BLaER1 treated with 17β-estradiol and CSF1 and Interleukin-3, amounts not matched to agents 10 nM and 100 nM (cell line): ENCODE data around the gene UGGT2.
"Not testable (repeated sequence)": the region's sequence is repeated elsewhere in the genome, so short reads cannot be mapped to it uniquely, and the experiment has no call there.

Experiments
- H3K27ac ChIP-seq, 11 experiments: shearing (Covaris generic); formaldehyde crosslinking; 2 replicates each; pipeline ENCODE4 v1.8.1; 2022
- H3K27me3 ChIP-seq, 11 experiments: shearing (Covaris generic); formaldehyde crosslinking; 2 replicates each; pipeline ENCODE4 v1.8.1; 2022
- H3K36me3 ChIP-seq, 11 experiments: shearing (Covaris generic); formaldehyde crosslinking; 2 replicates each; pipeline ENCODE4 v1.8.1; 2022
- H3K4me1 ChIP-seq, 10 experiments: shearing (Covaris generic); formaldehyde crosslinking; 2 replicates each; pipeline ENCODE4 v1.8.1; 2022
- H3K4me2 ChIP-seq, 11 experiments: shearing (Covaris generic); formaldehyde crosslinking; 2 replicates each; pipeline ENCODE4 v1.8.1; 2022
- H3K4me3 ChIP-seq, 10 experiments: shearing (Covaris generic); formaldehyde crosslinking; 2 replicates each; pipeline ENCODE4 v1.8.1; 2022
- H3K9ac ChIP-seq, 11 experiments: shearing (Covaris generic); formaldehyde crosslinking; 2 replicates each; pipeline ENCODE4 v1.8.1; 2022
- H3K9me3 ChIP-seq, 11 experiments: shearing (Covaris generic); formaldehyde crosslinking; replicated peaks in 1 of 11; 2 replicates each; pipeline ENCODE4 v1.8.1; 2022
- H4K20me1 ChIP-seq, 11 experiments: shearing (Covaris generic); formaldehyde crosslinking; 2 replicates each; pipeline ENCODE4 v1.8.1; 2022
- Cebpa-rat ChIP-seq, 11 experiments: shearing (Covaris generic); IDR thresholded peaks; 2 replicates each; pipeline ENCODE4 v1.8.1; 2022

Gene UGGT2

GRCh38 chr13:95982144-95982543, 71.1 kb downstream of the UGGT2 start:
- no peak for TF ChIP-seq Cebpa-rat (IDR thresholded peaks at IDR 0.05)
- no peak overlapping the region for H3K27ac ChIP-seq
- H3K4me2 ChIP-seq: no peak overlapping the region
- H3K4me1 ChIP-seq: no peaks in the 10 kb centered on the region
- no peaks in the 10 kb centered on the region for H3K36me3 ChIP-seq
- no peak overlapping the region for H3K9ac ChIP-seq
- H4K20me1 ChIP-seq: no peaks in the 10 kb centered on the region
- 0 out of 22 replicates have a peak, but pooled peaks cover 0 to 6% (median 0%) of the 10 kb centered on the region in 11 experiments for H3K9me3 ChIP-seq
- no peaks in the 10 kb centered on the region for H3K27me3 ChIP-seq
- H3K4me3 ChIP-seq: no peak overlapping the region

- H3K4me2 ChIP-seq, H3K27ac ChIP-seq, H3K27me3 ChIP-seq, H4K20me1 ChIP-seq, H3K9ac ChIP-seq, H3K36me3 ChIP-seq, H3K4me1 ChIP-seq, H3K4me3 ChIP-seq: not testable (repeated sequence)
- H3K9me3 ChIP-seq: peaks cover 0 to 13% (median 0%) of the 10 kb centered on the region in 11 experiments; a peak in 1 of 22 replicates
Measured at GRCh38 chr13:95972651-95973050, 80.5 kb downstream of the UGGT2 start.

DNA sequence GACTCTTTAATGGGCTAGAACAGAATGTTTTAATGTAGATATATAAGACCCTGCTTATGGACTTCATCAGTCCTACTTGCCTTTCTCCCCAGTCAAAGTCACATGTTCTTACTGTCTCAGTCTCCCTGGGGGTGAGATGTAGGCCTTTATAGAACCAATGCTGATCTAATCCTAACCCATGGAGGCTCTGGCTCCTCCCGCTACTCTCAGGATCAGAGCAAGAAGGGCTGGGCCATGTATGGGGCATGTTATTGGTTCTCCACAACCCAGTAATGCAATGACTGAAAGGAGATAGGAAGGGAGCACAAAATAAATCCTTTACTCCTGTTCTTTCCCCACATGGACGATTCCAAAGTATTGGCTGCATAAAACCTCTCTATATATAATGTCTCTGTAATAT, 82.3 kb downstream of the UGGT2 start:
- H3K27ac ChIP-seq: no peak overlapping the region
- no peak overlapping the region for H3K4me2 ChIP-seq
- no peaks in the 10 kb centered on the region for H3K4me1 ChIP-seq
- H3K27me3 ChIP-seq: no peaks in the 10 kb centered on the region
- H4K20me1 ChIP-seq: no peaks in the 10 kb centered on the region
- no peaks in the 10 kb centered on the region for H3K36me3 ChIP-seq
- H3K9ac ChIP-seq: no peak overlapping the region
- no peak for TF ChIP-seq Cebpa-rat (IDR thresholded peaks at IDR 0.05)
- H3K4me3 ChIP-seq: no peak overlapping the region
- 0 out of 22 replicates have a peak, but pooled peaks cover 0 to under 1% (median 0%) of the 10 kb centered on the region in 11 experiments for H3K9me3 ChIP-seq

- Histone ChIP-seq H3K9ac (no peak overlapping the region), H3K4me3 (no peak overlapping the region), H3K27ac (no peak overlapping the region), H3K4me1 (no peaks in the 10 kb centered on the region), H3K27me3 (no peaks in the 10 kb centered on the region), H3K9me3 (no peaks in the 10 kb centered on the region), H3K4me2 (no peak overlapping the region), H4K20me1 (no peaks in the 10 kb centered on the region), H3K36me3 (no peaks in the 10 kb centered on the region)
- no peak for TF ChIP-seq Cebpa-rat (IDR thresholded peaks at IDR 0.05)
Measured at GRCh38 chr13:95968906-95969305, 84.3 kb downstream of the UGGT2 start.

DNA sequence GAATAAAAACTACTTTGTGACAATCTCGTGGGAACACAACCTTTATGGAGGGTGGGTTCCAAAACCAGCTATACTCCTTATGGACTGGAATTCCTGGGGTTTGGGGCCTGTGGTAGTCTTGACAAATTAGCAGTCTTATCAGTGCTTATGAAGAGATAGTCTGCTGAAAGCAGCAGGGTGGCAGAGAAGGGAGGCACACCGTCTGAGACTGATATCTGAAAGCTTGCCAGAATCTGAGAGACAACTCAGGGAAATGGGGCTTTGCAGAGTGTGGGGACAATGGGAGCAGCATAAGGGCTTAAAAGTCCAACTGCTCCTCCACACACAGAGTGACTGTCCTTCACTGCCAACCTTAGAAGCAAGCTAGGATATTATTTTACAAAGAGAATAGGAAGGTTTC, 95.9 kb downstream of the UGGT2 start:
- Histone ChIP-seq H3K9ac (no peak overlapping the region), H3K36me3 (no peaks in the 10 kb centered on the region), H3K4me2 (no peak overlapping the region), H3K4me3 (no peak overlapping the region), H3K4me1 (no peaks in the 10 kb centered on the region), H3K27me3 (no peaks in the 10 kb centered on the region), H4K20me1 (no peaks in the 10 kb centered on the region), H3K27ac (no peak overlapping the region), H3K9me3 (peaks cover 13 to 25% (median 21%) of the 10 kb centered on the region in 11 experiments; a peak in 19 of 22 replicates)
- no peak for TF ChIP-seq Cebpa-rat (IDR thresholded peaks at IDR 0.05)

GRCh38 chr13:95956589-95957148, 96.5 kb downstream of the UGGT2 start:
- Histone ChIP-seq H3K4me1 (no peaks in the 10 kb centered on the region), H3K4me3 (no peak overlapping the region), H3K9ac (no peak overlapping the region), H3K27ac (no peak overlapping the region), H4K20me1 (no peaks in the 10 kb centered on the region), H3K4me2 (no peak overlapping the region), H3K9me3 (peaks cover 13 to 25% (median 21%) of the 10 kb centered on the region in 11 experiments; a peak in 19 of 22 replicates), H3K27me3 (no peaks in the 10 kb centered on the region), H3K36me3 (no peaks in the 10 kb centered on the region)
- TF ChIP-seq Cebpa-rat (IDR thresholded peaks at IDR 0.05): no peak

DNA sequence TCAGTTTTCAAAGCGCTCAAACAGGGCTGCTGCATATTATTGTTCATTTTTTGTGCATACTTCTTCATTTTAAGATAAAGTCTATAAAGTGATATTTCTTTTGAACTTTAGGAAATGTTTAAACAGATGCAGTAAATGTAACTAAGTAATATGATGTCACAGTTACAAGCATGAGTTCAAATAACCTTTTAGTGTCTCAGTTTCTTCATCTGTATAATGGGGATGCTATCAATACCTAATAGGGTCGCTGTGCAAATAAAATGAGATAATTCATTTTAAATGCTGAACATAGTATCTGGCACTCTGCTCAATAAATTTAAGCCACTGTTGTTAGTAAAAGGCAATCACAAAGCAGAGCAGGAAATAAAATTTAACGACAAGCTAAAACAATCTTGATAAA, 97.5 kb downstream of the UGGT2 start:
- H3K4me2 ChIP-seq: no peak overlapping the region
- no peaks in the 10 kb centered on the region for H4K20me1 ChIP-seq
- H3K36me3 ChIP-seq: no peaks in the 10 kb centered on the region
- no peak overlapping the region for H3K9ac ChIP-seq
- H3K9me3 ChIP-seq: peaks cover 12 to 23% (median 18%) of the 10 kb centered on the region in 11 experiments; a peak in 19 of 22 replicates
- no peak for TF ChIP-seq Cebpa-rat (IDR thresholded peaks at IDR 0.05)
- no peaks in the 10 kb centered on the region for H3K4me1 ChIP-seq
- H3K27ac ChIP-seq: no peak overlapping the region
- H3K4me3 ChIP-seq: no peak overlapping the region
- H3K27me3 ChIP-seq: no peaks in the 10 kb centered on the region

- no peak overlapping the region for H3K9ac ChIP-seq
Measured at GRCh38 chr13:95955255-95955654, 97.9 kb downstream of the UGGT2 start.

DNA sequence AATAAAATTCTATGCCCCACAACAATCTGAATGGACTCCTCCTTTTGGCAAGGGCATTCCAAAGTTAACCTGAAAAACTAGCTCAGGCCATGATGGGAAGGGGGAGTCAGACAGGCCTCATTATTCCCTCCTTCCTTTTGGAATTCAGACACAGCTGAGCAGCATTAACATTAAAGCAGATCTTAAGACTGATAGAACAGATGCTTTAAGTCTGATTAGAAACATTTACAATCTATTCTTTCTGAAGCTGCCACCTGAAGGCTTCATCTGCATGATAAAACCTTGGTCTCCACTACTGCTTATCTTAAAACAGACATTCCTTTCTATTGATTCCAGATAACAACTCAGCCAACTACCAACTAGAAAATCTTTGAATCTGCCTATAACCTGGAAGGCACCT, 98.9 kb downstream of the UGGT2 start:
- Histone ChIP-seq H3K9me3 (peaks cover 0 to 15% (median 7%) of the 10 kb centered on the region in 11 experiments; a peak in 14 of 22 replicates), H3K4me1 (no peaks in the 10 kb centered on the region), H3K27ac (no peak overlapping the region), H3K4me2 (no peak overlapping the region), H3K9ac (no peak overlapping the region), H3K36me3 (no peaks in the 10 kb centered on the region), H3K4me3 (no peak overlapping the region), H4K20me1 (no peaks in the 10 kb centered on the region), H3K27me3 (no peaks in the 10 kb centered on the region)
- TF ChIP-seq Cebpa-rat (IDR thresholded peaks at IDR 0.05): no peak

More at GRCh38 chr13:95955255-95955654, 97.9 kb downstream of the UGGT2 start:
- no peaks in the 10 kb centered on the region for H4K20me1 ChIP-seq
- H3K4me1 ChIP-seq: no peaks in the 10 kb centered on the region
- no peak overlapping the region for H3K4me3 ChIP-seq
- H3K27me3 ChIP-seq: no peaks in the 10 kb centered on the region
- TF ChIP-seq Cebpa-rat (IDR thresholded peaks at IDR 0.05): no peak
- no peak overlapping the region for H3K27ac ChIP-seq
- H3K9me3 ChIP-seq: peaks cover 8 to 18% (median 15%) of the 10 kb centered on the region in 11 experiments; a peak in 17 of 22 replicates
- no peaks in the 10 kb centered on the region for H3K36me3 ChIP-seq
- no peak overlapping the region for H3K4me2 ChIP-seq

GRCh38 chr13:95950103-95950502, 103.1 kb downstream of the UGGT2 start:
- H3K27ac ChIP-seq: no peak overlapping the region
- H3K36me3 ChIP-seq: no peaks in the 10 kb centered on the region

More at GRCh38 chr13:95950103-95950502, 103.1 kb downstream of the UGGT2 start:
- H3K4me2 ChIP-seq: no peak overlapping the region
- H3K9ac ChIP-seq: no peak overlapping the region
- peaks cover 0 to 18% (median 3%) of the 10 kb centered on the region in 11 experiments; a peak in 6 of 22 replicates for H3K9me3 ChIP-seq
- H4K20me1 ChIP-seq: no peaks in the 10 kb centered on the region
- no peak for TF ChIP-seq Cebpa-rat (IDR thresholded peaks at IDR 0.05)
- H3K4me1 ChIP-seq: no peaks in the 10 kb centered on the region
- no peak overlapping the region for H3K4me3 ChIP-seq
- H3K27me3 ChIP-seq: no peaks in the 10 kb centered on the region
